ENCODE measurements around the gene COBL. TPM values are rescaled to one million over a fixed set of nuclear protein-coding genes. Genes with fewer than 3 reads are reported as not detected.

The COBL gene
- total RNA-seq, 4 donors from 2014 or later: 1.1 to 27.7 (median 15.2) TPM

- TF ChIP-seq CTCF (IDR thresholded peaks at IDR 0.05): no peak
- DNase-seq (ENCODE audit: low spot score): no peak
- no peak for ATAC-seq (ENCODE audit: low FRiP score)
These were observed 295.7 kb downstream of the COBL start for GRCh38 chr7:51020944-51021343.

GRCh38 chr7:51019891-51020870, 296.4 kb downstream of the COBL start:
- DNase-seq (ENCODE audit: low spot score) (no peak), ATAC-seq (ENCODE audit: low FRiP score) (no peak)
- TF ChIP-seq CTCF (IDR thresholded peaks at IDR 0.05): no peak

- ATAC-seq (ENCODE audit: low FRiP score) (no peak), DNase-seq (ENCODE audit: low spot score) (no peak)
- no peak for TF ChIP-seq CTCF (IDR thresholded peaks at IDR 0.05)
These were observed 297.3 kb downstream of the COBL start for GRCh38 chr7:51019191-51019844.

GRCh38 chr7:51017576-51018535, 298.8 kb downstream of the COBL start:
- no peak for TF ChIP-seq CTCF (IDR thresholded peaks at IDR 0.05)
- DNase-seq (ENCODE audit: low spot score) (no peak), ATAC-seq (ENCODE audit: low FRiP score) (peak; percentile 16)

- no peak for DNase-seq (ENCODE audit: low spot score)
- no peak for TF ChIP-seq CTCF (IDR thresholded peaks at IDR 0.05)
- ATAC-seq (ENCODE audit: low FRiP score): no peak
These were observed 300.1 kb downstream of the COBL start for GRCh38 chr7:51016546-51016945.

- no peak for TF ChIP-seq CTCF (IDR thresholded peaks at IDR 0.05)
- no peak for DNase-seq (ENCODE audit: low spot score)
- no peak for ATAC-seq (ENCODE audit: low FRiP score)
These were observed 301.0 kb downstream of the COBL start for GRCh38 chr7:51015581-51015980.

Data from omental fat pad (tissue), 4 donors.